GM18502 (cell line): ENCODE data around the gene GRB10.
"Not testable (repeated sequence)": the region's sequence is repeated elsewhere in the genome, so short reads cannot be mapped to it uniquely, and the experiment has no call there.

Experiments
- ATAC-seq: cut with Tn5 transposase; IDR thresholded peaks from one replicate; pipeline ENCODE4 v1.9.1; 2021; ENCODE audit warnings: mild to moderate bottlenecking; ENCODE audit not compliant: unreplicated experiment, poor library complexity

GRB10 gene

DNA sequence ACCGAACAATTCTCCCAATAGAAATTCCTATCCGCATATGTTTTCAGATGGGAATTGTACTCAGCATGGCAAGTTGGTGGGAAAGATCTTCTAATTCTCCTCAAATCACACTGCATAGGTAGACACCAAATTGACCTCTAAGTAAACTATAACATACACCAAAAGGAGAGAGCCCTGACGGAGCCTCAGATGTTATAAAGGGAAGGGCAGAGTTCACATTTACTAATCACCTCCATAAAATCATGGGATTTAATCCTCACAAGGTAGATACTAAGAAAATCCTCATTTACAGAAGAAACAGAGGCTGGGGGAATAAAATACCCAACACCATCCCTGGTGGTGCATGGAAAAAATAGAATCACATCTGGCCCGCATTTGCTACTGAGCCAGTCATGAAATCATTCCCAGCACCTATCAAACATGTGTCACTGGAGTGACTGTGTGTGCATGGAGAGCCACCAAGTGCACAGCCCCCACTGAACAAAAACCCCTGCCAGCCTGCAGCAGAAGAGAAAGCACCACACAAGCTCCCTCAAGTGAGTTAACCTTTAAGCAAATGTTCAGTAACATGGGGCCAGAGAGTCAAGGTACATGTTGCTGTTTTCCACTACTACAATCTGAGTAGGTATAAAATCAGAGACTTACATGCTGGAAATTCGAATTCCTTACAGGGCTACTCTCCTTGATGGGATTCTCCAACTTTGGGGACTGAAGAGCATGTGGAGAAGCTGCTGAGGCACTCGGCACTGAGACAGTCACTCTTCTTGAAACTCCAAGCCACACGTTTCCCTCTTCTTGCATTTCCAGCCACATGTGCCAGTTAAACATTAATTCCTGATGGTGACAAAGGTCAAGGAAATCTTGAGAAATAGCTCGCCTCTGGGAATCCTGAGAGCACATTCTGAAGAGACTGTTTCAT is 217.8 kb downstream of the GRB10 start, which contains the start of gene DDC:
TSS of gene DDC (minus strand) at position 766 of the 919 bp plus-strand sequence. CDS start 21,320 bp downstream, outside the sequence.
- no peak for ATAC-seq

DNA sequence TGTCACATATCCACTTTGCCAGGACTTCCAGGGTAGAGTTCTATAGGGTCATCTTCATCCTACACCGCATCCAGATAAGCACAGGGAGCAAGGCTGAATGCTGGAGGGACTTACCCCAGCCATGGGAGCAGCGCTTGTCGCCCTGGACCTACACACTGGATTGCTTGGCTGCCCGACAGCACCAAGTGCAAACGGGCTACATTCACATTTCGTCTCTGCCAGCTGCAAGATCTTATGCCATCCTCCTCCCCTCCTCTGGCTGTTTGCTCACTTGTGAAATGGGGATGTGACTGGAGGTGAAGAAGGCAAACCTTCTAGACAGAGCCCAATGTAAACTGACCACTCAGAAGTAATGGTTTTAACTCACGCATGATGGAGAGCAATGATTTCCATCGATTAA is 218.5 kb downstream of the GRB10 start:
- ATAC-seq: no peak

DNA sequence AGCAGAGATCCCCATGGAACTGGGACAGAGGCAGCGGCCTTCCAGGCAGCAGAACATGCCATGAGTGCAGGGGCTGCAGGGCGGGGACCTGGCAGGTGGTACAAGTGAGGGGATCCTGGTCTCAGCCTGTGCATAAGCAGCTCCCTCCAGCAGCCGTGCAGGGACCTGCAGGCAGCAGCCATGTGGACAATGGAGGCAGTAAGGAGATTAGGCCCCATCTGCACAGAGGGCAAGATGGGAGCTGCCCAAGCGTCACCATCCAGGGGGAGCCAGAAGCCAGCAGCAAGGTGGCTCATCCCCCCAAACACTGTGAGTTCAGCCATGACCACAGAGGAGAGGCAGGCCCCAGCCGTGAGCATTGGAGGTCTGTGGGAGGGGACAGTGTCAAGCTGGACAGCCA is 220.6 kb downstream of the GRB10 start:
- ATAC-seq: no peak

DNA sequence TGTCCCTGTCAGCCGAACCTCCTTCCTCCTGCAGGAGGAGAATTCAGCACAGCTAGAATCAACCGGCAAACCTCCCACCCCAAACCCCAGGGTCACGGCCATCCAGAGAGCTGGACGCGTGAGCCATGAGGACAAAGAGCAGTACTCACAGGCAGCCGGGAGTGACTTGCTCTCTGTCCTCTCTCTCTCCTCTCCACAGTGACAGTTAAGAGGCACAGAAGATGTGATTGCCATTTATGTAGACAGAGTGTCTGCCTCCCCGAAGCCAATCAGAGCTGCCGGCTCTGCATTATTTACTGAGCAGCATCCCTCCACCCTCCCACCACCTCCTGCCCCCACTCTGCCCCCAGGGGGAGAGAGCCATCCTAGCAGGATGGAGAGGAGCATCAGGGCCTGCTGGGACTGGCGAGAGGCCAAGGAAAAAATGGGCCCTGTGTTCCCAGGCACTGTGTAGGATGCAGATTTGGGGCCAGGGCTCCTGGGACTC is 221.8 kb downstream of the GRB10 start:
- no peak for ATAC-seq

DNA sequence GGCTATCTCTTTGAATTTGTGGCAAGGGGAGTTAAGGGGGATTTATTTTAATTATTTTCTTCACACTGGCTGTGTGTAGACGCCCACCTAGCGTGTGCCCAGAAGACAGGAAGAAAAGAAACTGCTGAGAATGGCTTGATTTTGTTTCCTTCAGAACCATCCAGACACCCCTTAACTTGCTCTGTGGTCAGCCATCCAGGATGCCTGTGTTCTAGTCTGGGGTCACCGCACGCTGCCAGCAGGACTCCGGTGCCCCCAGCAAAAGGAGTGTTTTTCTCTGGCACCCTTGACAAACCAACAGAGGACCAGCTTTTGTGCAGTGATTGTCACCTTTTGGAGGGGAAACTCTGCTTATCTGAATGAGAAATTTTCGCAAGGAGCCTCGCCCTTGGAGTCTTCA is 222.8 kb downstream of the GRB10 start:
- ATAC-seq: no peak

DNA sequence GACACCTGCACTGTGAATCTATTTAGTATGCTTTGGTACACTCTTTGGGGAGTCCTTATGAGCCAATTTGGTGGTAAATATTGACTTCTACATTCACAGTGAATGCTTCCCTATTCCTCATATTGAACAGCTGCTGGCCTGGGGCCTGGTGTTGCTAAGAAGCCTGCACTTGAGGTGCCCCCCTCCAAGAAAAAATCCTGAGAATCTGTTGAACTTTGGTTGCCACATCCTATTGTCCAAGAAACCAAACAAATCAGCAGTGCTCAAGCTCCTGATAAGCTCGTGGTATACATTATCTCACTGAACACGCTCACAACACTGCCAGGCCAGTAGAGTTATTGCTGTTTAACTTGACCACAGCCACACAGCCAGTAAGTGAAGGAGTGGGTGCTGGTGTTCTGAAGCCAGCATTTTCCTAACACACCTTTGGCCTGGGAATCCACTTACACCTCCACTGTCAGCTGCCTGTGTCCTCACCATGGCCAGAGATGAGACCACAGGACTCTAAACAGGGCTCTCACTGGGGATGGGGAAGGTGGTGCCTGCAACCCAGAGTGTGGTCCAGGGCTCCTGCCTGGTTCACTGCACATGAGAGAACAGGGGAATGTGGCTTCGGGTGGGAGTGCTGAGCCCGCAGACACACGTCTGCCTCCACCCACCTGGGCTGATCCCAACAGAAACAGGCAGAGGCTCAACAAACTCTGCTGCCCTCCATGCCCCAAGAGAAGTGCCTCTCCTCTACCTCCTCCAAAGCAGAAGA is 224.2 kb downstream of the GRB10 start:
- no peak for ATAC-seq

DNA sequence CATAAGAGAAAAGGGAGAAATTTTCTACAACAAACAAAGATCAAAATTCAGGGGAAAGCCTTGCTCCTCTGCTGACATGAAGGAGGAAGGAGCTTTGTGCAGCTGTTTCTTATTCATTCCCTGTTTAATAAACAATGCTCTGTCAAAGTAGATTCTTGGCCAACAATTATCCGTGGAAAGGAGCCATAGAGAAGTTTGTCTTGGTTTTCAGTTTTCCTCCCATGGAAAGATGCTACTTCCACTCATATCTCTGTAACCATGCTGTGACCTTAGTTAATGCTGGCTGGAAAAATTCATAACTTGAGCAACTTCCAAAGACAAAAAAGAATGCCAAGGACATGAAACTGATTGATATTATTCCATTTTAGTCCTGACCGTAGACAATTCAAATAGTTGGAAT is 225.6 kb downstream of the GRB10 start:
- no peak for ATAC-seq

DNA sequence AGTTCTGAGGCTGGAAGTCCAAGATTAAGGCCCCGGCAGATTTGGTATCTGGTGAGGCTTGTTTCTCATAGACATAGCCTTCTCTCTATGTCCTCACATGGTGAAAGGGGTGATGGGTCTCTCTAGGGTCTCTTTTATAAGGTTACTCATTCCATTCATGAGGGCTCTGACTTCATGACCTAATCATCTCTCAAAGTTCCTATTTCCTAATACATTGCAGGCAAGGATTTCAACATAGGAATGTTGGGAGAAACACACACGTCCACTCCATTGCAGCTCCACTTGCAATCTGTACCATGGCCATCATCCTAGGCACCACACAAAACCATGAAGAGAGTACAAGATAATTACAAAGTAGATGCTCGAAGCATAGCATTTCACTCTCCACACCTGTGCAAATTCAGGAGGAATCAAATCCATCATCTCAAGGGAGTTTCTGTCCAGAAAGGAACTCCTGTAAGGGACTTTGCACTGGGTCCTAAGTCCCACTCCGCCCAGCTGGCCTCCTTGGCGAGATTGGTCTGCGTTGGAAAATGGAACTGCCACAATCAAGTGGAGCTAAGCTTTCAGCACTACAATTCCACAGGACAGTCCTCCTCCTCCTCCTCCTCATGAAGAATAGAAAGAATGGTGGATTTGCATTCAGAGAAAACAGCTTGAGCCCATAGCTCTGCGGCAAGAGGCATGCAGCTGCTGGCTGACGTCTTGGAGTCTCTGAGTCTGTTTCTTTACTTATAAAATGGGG is 226.3 kb downstream of the GRB10 start:
- ATAC-seq: no peak

DNA sequence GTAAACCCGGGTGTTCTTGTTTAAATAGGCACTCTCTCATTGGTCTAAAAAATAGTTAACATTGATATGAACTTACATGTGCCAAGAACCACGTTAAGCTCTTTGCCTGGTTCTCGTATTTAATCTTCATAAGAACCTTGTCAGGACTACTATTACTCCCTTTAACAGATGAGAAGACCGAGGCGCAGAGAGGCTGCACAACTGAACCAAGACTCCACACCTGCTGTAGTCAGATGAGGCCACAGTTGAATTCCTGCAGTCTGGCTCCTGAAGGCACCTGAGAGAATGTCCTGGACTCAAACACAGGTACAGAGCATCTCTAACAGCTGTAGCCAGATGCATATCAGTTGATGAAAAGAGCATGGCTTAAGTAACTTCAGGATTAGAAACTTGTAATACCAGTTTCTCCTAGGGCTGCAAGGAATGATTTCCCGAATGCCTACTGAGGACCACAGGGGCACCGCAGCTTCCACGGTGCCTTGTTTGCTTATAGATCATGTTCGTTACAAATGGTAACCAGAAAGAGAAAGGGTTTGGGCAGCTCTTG is 227.0 kb downstream of the GRB10 start:
- ATAC-seq: no peak

DNA sequence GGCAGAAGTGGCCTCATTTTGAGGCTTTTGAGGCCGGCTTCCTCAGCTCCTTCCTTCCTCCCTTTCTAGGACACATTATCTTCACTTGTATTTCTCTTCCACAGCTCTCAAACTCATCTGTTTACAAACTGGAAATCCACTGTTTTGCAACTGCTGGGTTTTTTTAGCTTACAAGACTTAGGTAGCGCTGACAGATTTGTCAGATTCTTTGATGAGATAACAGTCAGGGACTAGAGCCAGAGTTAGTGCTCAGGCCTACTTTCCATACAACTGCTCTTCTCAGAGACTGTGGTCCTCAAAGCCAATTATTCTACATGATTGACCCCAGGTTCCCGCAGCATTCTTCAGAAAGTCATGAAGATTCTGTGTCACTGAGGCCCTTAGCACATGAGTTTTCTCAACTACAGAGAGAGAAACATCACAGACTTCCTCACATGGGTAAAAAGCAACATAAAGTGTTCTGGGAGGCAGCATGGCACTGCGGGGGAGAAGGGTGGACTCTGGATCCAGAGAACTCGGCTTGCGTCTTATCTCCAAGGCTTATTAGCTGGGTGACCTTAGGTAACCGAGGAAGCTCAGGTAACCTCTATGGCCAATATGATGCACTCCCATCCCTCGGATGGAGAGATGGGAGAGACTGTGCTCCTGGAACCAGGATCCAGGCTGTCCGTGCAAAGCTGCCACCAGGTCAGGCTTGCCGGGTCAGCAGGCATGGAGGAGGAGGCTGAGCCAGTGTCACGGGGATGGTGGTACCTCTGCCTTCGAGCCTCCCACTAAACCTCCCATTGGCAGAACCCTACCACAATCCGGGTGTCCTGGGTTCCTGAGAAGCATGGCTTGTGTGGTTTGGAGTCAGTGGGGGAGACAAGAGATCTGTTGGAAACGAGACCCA is 228.0 kb downstream of the GRB10 start:
- no peak for ATAC-seq

DNA sequence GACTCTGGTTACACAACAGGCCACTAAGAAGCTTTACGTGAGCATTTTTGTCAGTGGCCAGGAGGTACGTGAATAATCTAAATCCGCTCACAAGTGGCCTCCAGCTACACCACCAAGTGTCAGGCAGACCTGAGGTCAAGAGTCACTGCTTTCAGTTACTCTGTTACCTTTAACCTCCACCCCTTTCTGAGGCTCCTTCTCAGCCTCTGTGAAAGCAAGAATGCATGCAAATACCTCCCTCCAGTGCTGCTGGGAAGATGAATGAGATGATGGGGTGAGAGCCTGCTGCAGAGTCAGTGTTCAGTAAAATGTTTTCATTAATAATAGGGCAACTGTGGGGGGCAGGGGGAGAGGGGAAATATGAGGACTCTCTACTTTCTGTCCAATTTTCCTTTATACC is 228.7 kb downstream of the GRB10 start:
- ATAC-seq: no peak

DNA sequence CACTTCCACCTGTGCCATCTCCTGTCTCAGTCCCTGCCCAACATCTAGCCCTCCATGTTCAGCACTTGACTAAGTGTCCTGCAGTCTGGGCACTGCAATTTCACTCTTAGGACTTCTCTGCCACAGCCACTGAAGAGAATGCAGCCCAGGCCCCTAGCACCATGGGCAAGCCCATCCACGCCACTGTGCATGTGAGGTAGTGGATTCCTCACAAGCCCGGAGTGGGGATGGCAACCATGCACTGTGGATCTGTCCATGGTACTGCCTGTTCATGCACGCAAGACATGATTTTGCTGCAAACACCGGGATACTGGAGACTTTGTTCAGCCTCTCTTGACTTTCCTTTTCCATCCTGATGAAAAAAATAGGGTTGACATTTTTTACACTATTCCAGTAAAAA is 229.8 kb downstream of the GRB10 start:
- ATAC-seq: no peak

DNA sequence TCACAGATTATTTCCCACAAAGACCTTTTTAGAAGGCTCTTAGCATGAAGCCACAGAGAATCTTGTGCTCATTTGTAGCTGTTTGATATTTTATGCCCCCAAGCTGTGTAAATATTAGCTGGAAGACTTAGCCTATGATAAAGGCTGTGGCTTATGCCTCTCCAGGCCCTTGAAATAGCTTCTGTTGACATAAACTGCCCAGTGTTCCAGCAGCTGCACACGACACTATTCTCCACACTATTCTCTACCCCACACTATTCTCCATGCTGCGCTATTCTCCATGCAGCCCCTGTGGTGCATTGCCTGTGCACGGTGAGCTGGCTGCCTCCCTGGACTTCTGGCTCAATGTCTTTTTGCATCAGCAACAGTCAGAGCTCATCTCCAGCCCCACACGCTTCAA is 230.6 kb downstream of the GRB10 start:
- no peak for ATAC-seq

DNA sequence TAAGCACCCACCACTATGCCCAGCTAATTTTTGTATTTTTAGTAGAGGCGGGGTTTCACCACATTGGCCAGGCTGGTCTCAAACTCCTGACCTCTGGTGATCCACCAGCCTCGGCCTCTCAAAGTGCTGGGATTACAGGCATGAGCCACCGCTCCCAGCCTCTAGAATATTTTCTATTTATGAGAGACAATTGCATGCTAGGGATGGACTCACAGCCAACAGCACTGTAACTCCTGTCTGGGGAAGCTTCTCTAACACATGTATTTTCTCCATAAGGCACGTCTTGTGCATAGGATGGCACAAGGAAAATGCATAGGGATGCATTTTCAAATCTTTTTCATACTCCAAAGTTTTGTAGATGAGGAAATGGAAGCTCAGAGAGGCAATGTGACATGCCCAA is 237.1 kb downstream of the GRB10 start:
- not testable (repeated sequence) for ATAC-seq

DNA sequence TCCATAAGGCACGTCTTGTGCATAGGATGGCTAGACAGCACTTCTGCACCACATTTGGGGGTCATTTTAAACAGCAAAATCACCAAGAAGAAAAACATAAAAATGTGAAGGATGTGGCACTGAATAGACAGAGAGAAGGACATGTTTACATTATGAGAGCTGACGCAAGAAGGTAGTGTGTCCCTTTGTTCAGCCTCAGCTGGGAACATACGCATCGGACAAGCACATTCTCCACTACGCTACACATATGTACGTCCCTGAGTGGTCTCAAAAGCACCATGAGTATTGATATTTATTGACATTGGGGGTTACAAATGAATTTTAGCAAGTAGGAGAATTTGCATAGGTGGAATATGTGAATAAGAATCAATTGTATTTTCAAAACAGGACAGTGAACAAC is 237.7 kb downstream of the GRB10 start:
- ATAC-seq: no peak

DNA sequence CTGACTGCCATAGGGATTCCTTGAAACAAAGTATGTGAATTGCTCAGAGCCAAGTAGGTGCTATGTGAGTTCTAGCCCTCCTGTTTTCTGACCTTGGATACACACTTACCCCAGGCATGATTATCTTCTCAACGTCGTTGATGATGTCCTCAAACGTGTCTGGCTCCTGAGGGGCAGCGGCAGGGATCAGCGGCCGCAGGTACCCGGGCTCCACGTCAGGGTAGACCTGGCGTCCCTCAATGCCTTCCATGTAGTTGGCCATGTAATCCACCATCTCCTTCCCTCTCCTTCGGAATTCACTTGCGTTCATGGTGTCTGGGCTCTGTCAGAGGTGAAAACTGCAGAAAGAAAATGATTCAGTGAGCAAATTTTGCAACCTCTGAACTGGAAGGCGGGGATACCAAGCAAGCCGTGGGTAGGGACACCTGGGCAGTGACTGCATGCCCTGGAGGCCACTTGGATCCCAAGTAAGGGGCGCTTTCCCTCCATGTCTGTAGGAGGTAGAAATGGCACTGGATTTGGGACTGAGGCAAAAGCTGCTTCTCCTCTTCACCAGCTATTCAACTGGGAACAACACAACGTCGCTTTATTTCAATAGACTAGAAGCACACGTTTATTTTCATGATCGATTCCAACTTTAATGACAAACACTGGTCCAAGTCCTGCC is 238.8 kb downstream of the GRB10 start:
- ATAC-seq: no peak

DNA sequence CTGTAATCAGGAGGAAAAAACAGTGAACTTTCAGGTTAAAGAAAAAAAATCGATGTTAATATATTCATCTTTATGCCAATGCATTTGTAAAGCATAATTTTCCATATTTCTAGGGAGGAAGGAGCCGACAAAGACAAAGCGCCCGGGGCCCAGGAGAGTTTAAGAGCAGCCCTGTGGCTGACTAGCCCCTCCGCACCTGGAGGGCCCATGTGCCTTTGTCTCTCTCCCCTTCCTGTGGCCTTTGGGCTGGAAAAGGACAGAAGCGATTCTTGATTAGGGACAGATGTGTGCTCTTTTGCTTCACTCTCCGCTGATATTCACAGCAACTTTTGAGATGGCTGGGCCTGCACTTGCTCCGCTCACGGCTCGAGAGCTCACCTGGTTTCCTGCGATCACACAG is 240.6 kb downstream of the GRB10 start:
- no peak for ATAC-seq

DNA sequence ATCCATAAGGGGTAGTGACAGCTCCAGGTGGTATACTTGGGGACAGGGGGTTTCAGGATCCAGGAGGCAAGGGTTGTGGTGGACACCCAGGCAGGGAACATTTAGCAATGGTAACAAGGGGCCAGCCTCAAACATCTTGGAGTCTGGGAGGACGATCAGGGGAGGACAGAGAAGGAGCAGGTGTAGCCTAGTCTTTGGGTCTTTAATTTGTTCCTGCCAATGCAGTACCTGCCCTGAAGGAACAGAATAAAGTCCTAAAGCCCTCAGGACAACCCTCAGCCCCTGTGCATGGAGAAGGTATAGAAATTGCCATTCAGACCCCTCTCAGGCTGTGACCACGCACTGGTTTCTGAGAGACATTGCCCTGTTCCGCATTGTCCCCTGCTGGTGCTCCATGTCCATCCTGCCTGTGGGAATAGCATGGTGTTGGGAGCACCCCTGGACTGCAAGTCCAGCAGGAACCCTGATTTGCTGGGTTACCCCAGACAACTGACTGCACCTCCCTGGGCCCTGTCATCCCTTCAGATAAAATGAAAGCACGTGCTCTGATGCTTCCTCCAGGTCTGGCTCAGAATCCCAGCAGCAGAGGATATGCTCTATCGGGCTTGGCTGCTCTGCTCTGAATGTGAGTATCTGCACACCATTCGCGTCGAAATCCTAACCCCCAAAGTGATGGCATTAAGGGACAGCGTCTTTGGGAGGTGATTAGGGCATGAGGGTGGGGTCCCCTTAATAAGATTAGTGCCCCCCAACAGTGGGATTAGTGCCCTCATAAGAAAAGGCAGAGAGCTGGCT is 241.7 kb downstream of the GRB10 start:
- no peak for ATAC-seq
